GM12875 (cell line): ENCODE data around the gene GAREM2.

Experiments
- H3K4me3 ChIP-seq: one replicate; pipeline ENCODE4 v1.5.1; 2011; ENCODE audit warnings: low read depth, low read length, control low read depth
- TF ChIP-seq, protein P1 (sequence below): IDR thresholded peaks from 2 replicates; pipeline ENCODE4 v1.5.1; 2011; ENCODE audit warnings: low read depth, mild to moderate bottlenecking, control low read depth, inconsistent platforms, low read length, moderate library complexity, borderline replicate concordance; ENCODE audit not compliant: insufficient read depth

Gene GAREM2

DNA sequence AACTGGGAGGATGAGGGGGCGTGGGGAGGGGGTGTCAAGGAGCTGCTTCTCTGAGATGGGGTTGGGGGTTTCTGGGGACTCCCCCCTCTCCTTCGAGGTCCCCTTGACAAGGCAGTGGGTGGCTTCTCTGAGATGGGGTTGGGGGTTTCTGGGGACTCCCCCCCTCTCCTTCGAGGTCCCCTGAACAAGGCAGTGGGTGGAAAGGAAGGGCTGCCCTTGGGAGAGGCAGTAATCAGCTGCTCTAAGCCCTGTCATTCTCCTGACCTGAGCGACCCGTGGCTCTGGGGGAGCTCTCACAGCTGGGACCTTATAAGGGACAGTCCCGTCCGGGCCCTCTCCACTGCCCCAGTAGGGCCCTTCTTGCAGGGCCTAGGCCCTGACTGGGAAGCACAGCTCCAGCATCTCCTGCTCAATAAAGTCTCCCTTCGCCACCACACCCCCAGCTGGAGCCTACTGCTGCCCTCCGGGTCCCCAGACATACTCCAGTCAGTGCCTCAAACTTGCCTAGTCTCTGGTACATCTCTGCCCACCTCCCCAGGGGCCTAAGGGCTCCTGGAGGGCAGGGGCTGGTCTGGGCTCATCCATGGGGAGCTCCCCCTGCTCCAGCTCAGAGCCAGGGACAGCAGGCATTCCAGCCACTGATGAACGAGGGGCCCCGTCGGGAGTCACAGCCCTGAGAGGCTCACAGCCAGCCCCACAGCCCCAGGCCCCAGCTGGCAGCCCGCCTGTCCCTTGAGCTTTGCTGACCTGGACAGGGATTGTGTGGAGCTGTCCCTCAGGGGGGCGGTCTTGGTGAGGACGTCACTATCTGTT, 2.8 kb downstream of the GAREM2 start:
- TF ChIP-seq, protein P1, sequence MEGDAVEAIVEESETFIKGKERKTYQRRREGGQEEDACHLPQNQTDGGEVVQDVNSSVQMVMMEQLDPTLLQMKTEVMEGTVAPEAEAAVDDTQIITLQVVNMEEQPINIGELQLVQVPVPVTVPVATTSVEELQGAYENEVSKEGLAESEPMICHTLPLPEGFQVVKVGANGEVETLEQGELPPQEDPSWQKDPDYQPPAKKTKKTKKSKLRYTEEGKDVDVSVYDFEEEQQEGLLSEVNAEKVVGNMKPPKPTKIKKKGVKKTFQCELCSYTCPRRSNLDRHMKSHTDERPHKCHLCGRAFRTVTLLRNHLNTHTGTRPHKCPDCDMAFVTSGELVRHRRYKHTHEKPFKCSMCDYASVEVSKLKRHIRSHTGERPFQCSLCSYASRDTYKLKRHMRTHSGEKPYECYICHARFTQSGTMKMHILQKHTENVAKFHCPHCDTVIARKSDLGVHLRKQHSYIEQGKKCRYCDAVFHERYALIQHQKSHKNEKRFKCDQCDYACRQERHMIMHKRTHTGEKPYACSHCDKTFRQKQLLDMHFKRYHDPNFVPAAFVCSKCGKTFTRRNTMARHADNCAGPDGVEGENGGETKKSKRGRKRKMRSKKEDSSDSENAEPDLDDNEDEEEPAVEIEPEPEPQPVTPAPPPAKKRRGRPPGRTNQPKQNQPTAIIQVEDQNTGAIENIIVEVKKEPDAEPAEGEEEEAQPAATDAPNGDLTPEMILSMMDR, result no peak

DNA sequence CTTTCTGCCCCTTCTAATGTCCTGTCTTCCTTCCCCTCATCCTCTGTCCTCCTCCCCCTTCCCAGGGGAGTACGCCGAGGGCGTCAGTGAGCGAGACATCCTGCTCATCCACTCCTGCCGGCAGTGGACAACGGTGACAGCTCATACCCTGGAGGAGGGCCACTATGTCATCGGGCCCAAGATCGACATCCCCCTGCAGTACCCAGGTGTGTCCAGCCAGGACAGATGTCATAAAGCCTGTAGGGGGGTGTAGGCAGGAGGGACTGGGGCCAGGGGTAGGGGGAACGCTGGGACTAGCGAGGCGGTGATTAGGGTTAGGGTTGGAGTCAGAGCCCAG, 3.4 kb downstream of the GAREM2 start:
- TF ChIP-seq, protein P1, result no peak
- H3K4me3 ChIP-seq, result no peak overlapping the region

More for the DNA sequence above, 2.8 kb downstream of the GAREM2 start:
- no peak overlapping the region for H3K4me3 ChIP-seq

GRCh38 chr2:26177122-26177521, 4.2 kb downstream of the GAREM2 start:
- TF ChIP-seq, protein P1, result no peak
- no peak overlapping the region for H3K4me3 ChIP-seq

GRCh38 chr2:26178246-26178645, 5.4 kb downstream of the GAREM2 start:
- no peak overlapping the region for H3K4me3 ChIP-seq
- TF ChIP-seq, protein P1, result no peak

DNA sequence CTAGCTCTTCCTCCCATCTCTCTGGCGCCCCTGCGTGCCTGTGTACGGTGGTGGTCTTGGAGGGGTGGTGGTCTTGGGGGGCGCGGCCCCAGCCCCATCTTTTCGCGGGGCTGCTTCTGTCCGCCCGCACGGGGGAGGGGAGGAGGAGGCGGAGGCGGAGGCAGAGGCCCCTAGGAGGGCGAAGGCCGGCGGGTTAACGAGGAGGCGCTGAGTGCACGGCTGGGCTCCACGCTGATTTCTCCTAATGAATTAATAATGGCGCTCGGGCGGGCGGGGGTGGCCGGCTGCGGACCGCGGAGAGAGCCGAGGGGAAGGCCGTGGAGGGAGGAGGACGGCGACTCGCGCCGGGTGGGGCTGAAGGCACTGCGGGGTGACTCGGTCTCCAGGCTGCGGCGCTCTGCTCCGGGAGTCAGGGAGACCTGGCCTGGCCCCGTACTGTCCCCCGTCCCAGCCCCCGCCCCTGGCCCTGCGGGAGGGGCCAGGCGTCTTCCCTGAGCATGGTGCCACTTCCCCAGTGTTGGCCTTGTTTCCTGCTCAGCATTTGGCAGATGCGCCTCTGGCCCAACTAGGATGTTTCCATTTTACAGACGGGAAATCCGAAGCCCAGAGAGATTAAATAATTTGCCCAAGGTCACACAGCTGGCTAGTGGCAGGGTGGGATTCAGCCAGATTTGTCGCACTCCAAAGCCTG, 6.0 kb downstream of the GAREM2 start:
- TF ChIP-seq, protein P1, result no peak

GRCh38 chr2:26179446-26179913, 6.6 kb downstream of the GAREM2 start:
- TF ChIP-seq, protein P1, result no peak
- H3K4me3 ChIP-seq, result no peak overlapping the region

More for the DNA sequence above, 6.0 kb downstream of the GAREM2 start:
- H3K4me3 ChIP-seq, result peak overlapping the region; percentile 36

DNA sequence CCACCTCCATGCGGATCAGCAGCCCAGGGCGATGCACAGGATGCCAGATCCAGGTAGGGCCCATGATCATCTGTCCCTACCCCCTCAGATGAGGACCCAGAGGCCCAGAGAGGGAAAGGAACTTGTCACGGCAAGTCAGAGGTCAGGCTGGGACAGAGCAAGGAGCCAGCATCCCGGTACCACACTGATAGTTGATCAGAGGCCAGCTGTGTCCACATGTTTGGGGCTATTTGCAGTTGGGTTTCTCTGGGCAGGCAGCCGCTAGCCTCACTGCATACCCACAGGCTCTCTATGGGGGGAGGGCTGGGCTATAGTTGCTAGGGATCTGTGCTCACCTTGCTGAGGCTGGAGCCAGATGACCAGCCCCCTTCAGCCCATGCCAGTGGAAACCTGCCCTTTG, 9.6 kb downstream of the GAREM2 start:
- H3K4me3 ChIP-seq, result no peak overlapping the region
- TF ChIP-seq, protein P1, result no peak
